SIG-M5 treated with dmso at 0.1 percent for 504 hours (cell line): ENCODE results near the gene NAA50.
A peak's percentile ranks its signal among the peaks of the same experiment; 100 is the strongest.

Experiments
- DNase-seq: peaks from one replicate; lab custom pipeline; 2025; ENCODE audit not compliant: unreplicated experiment; lab: John Stamatoyannopoulos, UW

Gene NAA50

DNA sequence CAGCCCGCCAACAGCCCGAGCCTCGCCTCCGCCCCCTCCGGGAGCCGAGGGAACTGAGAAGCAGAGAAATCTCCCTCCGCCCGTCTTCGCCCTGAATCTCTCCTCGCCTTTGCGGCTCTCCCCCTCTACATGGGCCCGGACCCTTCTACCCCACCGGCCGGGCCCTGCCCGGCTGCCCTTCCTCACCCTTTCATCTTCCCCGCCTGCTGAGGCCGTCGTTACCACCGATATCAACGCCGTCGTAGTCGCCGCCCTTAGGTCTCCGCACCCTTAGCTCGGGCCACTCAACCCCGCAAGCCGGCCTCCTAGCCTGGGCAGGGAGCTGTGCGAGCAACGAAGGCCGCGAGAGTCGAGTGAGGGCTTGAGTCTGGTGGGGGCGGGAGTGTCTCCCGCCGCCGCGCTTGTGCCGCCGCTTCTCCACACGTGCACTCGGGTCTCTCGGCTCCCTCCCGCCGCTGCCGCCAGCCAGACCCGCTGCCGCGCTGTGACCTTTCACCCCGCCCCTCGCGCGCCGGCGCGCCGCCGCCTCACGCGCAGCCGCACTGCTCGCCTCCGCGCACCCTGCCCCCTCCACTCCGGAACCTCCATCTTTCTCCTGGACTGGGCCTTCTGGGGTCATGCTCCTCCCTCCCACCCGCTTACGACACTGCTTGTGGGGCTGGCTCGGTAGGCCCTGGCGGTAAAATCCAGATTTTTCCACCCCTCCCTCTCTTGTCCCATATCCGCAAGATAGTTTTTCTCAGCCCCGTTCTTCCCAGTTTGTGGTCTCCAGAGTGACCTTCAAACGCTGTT, at the start of gene NAA50:
TSS of gene NAA50 (minus strand) at position 494 of the 792 bp plus-strand sequence. CDS start at position 194, 300 bp downstream.
- DNase-seq: peak; percentile 97

GRCh38 chr3:113795693-113796092, 49.6 kb upstream of the NAA50 start:
- no peak for DNase-seq

DNA sequence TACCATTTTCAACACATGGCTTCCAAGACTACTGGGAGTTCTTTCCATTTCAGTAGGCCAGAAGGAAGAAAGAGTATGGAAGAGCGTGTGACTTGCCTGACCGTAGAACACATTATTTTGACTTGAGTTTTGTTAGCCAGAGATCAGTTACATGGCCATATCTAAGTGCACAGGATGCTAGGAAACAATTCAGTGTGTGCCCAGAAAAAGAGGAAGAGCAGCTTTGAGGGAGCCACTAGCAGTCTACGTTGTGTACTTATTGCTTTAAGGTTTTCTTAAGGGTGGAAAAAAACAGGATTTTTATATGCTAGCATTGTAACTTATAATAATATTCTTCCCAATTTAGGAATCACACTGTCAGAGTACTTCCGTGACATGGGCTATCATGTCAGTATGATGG, 48.5 kb upstream of the NAA50 start:
- DNase-seq: peak; percentile 27

DNA sequence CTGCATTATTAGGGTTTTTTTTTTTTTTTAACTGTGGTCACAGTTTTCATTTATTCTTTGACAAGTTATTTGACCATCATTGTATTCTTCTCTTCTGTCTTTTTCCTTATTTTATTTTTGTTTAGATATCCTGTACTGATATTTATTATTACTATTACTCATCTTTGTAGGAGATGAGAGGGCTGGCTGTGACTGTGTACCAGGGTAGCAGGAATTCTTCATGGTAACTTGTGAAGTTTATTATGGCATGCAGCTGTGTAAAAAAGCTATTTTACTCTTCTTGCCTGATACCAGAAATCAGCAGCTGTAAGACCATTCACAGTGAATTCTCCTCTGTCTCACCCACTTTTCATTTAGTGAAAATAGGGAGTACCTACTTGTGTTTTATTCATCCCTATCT, 45.3 kb upstream of the NAA50 start:
- DNase-seq: no peak

DNA sequence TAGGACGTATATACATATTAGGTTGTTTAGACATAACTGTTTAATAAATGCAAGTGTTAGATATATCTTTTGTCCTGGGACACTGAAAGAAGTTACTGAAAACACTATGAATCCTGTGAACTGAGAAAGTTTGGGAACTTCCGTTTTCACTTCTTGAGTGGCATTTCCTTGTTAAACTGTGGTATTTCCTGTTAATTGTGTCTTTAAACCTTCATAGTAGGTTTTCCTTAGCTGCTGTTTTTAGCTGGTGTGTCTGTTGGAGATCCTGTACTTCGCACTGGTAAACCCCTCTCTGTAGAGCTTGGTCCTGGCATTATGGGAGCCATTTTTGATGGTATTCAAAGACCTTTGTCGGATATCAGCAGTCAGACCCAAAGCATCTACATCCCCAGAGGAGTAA, 37.9 kb upstream of the NAA50 start:
- DNase-seq: peak; percentile 6

- DNase-seq: peak; percentile 57
These were observed 37.4 kb upstream of the NAA50 start for GRCh38 chr3:113783463-113783862.

DNA sequence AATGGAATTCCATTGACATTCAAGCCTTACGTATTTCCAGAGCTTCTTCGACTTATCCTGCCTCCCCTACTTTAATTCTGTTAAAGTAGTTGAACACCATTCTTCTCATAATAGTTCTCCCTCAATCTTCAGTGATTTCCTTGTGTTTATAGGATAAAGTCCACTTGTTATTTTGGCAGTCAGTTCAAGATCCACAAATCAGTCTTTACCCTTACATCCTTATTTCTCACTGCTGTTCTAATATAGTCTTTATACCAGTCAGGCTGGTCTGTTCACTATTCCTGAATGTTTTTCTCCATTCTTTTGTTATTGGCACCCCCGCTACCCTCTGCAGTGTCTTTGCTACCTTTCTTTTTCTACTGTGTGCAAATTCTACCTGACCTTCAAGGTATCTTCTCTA, 30.5 kb upstream of the NAA50 start:
- DNase-seq: no peak

DNA sequence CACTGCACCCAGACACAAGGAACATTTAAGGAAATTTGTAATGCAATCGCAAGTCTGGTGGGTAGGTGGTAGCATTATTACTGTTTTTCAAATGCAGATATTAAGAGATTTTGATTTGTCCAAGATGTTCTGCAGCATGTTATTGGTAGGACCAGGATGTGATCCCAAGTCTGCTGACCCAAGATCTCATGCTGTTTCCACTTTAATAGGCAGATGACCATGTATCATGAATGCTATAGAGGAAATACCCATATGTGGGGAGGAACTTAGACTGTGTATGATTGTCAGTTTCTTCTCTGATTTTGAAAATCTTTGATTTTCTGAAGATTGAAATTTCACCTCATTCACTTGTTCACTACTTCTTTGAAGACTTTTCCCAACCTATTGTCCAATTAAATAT, 29.5 kb upstream of the NAA50 start:
- DNase-seq: no peak

- DNase-seq: no peak
These were observed 27.3 kb upstream of the NAA50 start for GRCh38 chr3:113773381-113773780.

- no peak for DNase-seq
These were observed 25.9 kb upstream of the NAA50 start for GRCh38 chr3:113771993-113772392.

DNA sequence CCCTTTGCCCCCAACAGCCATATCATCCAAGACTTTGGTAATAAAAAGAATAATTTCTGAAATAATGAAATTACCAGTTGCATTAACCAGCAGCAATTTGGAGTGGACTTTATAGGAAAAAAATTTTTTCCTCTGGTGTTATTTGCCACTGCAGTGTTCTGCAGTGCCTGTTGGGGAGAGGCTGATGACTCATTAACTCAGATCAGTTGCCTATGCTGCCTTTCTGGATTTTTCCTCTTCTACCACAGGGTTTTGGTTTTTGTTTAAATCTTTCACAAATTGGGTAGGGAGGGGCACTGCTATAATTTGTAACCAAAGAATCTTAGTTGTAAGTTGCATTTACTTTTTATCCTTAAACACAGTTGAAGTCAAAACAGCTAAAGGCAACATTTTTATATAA, 23.5 kb upstream of the NAA50 start:
- DNase-seq: peak; percentile 39

DNA sequence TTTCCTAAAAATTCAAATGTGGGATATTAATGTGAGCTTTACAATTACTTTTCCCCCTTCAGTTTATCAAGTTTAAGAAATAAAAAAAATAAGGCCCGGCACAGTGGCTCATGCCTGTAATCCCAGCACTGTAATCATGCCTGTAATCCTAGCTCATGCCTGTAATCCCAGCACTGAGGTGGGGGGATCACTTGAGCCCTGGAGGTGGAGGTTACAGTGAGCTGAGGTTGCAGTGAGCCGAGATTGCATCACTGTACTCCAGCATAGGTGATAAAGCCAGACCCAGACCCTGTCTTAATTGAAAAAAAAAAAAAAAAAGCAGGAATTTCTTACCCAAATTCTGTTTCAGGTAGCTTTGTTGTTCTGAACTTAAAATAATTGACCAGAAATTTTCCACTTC, 18.6 kb upstream of the NAA50 start:
- no peak for DNase-seq

DNA sequence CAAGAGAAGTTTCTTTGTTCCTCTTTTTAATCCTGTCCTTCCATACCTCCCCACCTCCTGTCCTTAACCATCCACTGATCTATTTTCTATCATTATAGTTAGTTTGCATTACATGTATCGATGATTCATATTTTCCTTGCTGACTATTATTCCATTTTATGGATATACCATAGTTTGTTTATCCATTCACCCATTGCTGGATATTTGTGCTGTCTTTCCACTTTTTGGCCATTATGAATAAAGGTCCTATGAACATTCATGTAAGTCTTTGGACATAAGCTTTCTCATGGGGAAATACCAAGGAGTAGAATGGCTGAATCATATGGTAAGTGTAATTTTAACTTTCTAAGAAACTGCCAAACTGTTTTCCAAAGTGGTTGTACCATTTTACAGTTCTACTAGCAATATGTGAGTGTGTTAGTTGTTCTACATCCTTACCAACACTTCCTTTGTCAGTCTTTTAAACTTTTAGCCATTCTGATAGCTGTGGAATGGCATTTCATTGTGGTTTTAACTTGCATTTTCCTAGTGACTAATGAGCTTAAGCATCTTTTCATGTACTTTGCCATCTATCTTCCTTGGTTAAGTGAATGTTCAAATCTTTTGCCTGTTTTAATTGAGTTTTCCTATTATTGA, 12.5 kb upstream of the NAA50 start:
- DNase-seq: no peak

GRCh38 chr3:113754494-113755159, 8.6 kb upstream of the NAA50 start:
- DNase-seq: no peak

DNA sequence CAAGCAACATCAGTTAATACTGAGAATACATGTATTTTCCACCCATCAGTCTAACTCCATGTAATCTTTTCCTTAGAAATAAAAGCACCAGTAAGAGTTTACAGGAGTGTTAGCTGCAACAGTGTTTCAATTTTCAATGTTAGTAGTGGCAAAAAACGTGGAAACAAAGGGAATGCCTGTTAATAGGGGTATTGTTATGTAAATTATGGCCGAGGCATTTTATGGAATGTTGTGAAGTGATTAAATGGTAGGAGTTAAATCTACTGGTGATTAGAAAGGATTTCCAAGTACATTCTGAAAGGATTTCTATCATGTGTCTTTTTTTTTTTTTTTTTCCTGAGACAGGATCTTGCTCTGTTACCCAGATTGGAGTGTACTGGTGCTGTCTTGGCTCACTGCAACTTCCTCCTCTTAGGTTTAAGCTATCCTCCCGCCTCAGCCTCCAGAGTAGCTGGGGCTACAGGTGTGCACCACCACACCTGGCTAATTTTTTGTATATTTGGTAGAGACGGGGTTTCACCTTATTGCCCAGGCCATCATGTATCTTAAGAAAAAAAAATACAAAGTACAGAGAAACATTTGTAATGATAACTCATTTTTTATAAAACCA, 7.4 kb upstream of the NAA50 start:
- DNase-seq: no peak

GRCh38 chr3:113751141-113751540, 5.1 kb upstream of the NAA50 start:
- DNase-seq: no peak

DNA sequence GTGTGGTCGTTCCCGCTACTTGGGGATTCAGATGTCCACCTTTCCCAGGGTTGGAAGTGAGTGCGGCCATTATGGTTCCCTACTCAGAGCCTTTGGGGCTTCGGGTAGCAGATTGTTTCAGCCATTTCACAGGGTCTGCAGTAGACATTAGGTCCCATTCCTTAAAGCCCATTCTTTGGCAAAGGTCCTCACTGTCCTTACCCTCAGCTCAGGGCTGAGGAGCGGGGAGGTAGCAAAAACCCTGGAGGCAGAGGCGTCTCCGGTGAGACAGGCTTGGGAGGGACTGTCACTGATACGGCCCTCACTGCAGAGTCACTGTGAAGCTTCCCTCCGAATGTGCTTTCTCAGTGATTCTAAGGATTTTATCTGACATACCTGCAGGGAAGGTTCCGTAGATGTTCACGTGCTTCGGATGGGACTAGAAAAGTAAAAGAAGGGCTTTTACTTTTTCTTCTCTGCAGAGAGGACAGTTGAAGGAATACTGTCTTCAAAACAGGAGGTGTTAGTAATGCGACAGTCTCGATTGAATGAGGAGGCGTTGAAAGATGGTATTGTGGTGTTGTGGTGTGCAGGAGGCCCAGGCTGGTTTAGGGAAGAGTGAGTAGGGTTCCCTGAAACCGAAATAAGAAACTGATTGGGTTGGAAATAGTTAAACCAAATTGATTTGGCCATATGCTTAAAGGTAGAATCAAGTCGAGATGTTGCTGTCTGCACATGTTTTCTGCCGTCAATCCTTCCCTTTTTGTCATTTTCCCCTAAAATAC, 1.4 kb upstream of the NAA50 start:
- peak; percentile 46 for DNase-seq

DNA sequence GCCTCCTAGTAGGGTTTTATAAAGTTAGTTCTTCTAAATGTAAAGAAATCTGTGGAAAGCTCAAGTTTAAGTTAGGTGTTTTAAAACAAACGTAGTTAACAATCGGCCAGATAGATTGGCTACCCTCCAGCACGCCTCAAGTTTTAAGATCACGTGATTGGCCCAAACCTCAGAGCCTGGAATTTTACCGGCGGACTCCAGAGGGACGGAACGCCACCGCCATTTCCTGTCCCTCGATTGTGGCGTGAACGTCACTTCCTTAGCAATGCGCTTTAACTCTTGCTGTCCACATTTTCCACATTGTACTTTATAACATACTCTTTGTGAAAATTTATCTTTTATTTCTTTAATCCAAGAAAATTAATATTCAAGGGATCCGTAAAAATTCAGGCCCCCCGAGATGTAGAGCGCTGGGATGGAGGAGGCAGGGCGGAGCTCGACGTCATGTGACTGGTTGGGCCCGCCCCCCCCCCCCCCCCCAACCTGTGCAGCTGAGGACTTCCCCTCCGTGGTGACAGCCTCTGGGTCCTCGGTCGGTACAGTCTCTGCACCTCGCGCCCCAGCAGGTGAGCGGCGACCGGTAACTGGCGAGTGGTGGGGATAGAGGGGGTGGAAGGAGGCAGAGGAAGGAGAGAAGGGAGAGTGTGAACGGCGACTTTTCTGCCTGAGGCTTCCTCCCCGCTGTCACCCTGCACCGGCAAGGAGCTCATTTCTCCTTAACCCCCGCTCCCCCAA, 666 bp upstream of the NAA50 start, which contains the start of gene ATP6V1A:
TSS of gene ATP6V1A (plus strand) at position 488 of the 735 bp plus-strand sequence. CDS start 31,719 bp downstream, outside the sequence.
- peak; percentile 91 for DNase-seq

- DNase-seq: peak; percentile 98
These were observed 901 bp downstream of the NAA50 start for GRCh38 chr3:113744941-113745755.
